HG03354 (cell line): ENCODE measurements around the gene ALG14.

Experiments used
- ATAC-seq: cut with Tn5 transposase; IDR thresholded peaks from one replicate; pipeline ENCODE4 v1.9.1; 2021; ENCODE audit warnings: mild to moderate bottlenecking; ENCODE audit not compliant: unreplicated experiment, poor library complexity, severe bottlenecking

The ALG14 gene

DNA sequence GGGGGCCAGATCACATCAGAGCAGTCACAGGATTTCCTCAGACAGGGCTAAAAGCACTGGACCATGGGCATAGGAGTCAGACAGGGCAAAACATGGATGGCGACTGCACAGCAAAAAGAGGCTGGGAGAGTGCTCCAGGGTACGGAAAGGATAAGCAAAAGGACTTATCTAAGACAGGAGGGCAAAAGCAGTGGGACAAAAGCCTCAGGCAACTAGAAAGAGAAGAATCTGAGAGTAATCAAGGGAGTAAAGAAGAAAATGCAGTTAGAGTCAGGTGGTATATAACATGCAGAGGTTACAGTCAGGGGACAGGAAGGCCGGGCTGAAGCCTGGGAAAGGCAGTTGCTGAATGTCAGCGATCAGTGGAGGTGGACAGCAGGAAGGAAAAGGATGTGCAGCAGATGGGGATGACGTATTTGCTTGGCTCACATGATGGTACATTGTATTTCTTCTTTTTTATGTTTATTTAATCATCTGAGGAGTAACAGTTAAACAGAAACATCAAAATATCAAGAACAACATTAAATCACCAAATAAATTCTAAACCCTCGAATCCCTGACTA is 82.8 kb downstream of the ALG14 start:
- no peak for ATAC-seq

DNA sequence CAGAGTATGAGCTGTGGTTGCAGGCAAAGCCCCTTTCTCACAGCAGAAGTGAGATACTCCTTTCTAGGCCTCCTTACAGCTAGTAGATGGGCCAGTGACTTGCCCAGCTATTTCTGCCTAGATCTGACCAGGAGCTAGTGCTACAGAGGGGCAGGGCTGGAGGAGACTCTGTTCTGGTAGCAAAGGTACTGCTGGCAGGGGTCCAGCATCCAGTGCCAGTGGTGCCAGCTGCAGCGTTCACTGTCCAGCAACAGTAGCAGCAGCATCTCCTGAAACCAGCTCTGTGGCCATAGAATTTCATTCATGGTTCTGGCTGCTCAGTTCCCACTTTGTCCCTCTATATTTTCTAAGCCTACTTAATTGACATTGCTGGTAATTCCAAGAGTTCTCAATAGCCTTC is 83.4 kb downstream of the ALG14 start:
- ATAC-seq: no peak

DNA sequence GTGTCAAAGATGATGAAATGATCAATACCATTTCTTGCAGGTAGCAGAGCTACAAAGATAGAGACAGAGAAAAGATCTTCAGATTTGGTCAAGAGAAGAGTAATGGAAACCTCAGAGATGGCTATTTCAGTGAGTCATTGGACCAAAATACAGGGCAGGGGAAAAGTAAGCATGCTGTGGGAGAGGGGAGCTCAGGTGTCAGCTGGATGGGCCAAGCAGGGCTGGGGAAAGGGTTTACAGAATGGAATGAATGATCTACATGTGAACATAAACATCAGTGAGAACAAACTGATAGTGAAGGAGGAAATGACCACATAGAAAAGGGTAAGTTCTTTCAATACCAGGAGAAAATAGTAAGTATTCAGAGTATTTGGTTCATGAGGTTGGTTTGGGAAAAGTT is 84.4 kb downstream of the ALG14 start:
- ATAC-seq: no peak

DNA sequence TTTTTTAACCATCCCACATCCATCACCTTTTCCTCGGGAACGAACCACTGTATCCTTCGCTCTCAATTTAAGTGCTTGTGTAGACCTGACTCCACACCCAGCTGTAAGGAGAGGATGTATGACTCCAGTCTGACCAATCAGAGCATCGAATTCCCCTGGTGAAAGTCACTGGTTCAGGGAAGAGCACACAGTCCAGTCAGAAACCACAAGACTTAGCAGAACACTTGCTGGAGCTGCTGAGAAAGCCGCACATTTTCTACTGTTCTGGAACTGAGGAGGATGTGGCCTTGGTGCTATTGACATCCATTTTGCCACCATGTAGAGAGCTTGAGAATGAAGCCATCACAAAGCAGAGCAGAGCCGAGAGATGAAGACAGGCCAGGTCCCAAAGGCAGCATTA is 86.0 kb downstream of the ALG14 start:
- no peak for ATAC-seq

DNA sequence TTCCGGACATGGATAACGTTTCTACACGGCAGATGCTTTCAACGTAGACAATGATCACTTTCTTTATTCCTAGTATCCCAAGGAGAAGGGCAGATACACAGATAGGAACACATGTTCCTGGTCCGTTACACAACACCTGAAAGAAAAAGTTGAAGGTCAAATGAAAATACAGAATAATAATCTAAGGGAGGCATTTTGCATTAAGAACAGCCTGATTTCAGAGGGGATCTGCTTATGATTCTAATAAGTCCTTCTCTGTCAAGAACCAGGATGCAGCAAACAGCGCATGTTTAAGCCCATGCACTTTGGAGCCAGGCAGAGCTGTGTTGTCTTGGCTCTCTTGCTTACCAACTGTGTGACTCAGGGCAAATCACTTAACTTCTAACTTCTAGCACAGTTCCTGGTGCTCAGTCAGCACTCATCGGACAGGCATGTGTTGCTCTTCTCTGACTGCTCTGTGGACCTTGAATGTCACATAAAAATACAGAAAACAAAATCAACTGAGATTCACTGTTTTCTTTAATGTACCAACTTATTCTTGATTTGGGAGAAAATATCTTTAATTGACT is 89.5 kb downstream of the ALG14 start:
- ATAC-seq: no peak

DNA sequence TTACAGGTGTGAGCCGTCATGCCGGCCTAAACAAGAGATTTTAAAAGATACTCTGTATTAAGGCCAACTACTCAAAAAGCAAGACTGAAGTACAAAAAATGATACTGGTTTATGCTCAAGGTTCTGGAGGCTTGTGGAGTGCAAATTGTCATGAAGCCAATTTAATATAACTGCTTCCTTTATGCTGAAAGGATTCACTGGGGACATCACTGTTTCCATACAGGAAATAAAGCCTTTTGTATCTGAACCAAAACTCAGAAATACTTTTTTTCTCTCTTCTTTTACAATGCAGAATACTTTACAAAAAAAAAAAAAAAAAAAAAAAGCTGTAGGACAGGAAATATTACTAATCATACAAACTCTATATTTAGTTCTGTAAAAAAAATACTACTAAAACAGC is 90.4 kb downstream of the ALG14 start:
- no peak for ATAC-seq

DNA sequence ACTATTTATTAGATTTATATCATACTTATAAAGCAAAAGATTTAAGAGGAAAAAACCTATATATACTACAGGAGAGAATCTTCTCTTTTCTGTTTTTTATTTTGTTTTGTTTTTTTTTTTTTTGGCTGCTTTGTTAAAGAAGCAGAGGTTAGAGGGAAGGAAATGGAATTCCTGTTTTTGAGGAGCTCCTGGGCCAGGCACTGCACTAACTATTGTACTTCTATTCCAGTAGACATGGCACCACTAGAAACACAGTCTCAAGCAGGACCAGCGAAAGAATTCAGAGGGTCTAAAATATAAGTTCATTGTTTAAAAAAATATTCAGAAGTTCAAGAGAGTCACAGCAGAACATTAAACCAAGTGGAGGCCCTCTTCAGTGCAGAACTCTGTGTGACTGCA is 91.2 kb downstream of the ALG14 start:
- ATAC-seq: no peak

DNA sequence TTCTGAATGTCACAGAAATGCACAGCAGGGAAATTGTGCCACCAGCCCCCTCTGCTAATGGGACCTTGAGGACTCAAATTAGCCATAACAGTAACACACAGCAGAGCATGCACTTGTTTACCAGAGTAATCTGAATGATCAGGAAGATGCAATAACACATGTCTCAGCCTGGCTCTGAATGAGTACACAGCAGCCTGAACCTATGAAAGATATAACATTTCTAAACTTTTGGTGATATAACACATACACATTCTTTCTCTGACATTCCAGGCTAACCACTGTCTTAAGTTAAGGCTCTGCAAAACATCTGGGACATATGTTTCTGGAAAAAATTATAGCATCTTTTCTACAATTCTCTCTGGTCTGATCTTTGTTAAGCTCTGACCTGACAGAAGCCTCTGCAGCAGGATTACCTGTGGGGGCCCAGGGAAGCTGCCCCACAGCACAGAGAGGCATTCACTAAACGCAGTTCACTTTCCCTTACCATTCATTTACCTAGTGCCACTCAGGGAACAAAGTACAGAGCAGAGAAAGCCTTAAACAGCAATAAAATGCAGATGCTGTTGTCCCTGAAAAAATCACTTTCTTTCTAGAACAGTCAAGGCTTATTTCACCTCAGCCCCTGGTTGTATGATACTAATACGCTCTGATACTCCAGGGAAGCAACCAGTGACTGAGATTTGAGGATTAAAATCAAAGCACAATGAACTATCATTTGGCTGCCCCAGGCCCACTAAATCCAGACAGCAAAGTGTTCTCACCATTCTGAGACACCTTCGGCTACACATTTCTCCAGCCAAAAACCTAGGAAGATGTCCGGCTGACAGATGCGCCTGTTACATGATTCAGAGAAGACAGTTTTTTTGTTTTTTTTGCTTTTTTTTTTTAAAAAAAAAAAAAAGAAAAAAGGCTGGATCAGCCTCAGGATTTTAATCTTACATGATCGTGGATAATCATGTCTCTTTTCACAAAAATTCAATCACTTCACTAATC is 91.9 kb downstream of the ALG14 start:
- ATAC-seq: no peak

DNA sequence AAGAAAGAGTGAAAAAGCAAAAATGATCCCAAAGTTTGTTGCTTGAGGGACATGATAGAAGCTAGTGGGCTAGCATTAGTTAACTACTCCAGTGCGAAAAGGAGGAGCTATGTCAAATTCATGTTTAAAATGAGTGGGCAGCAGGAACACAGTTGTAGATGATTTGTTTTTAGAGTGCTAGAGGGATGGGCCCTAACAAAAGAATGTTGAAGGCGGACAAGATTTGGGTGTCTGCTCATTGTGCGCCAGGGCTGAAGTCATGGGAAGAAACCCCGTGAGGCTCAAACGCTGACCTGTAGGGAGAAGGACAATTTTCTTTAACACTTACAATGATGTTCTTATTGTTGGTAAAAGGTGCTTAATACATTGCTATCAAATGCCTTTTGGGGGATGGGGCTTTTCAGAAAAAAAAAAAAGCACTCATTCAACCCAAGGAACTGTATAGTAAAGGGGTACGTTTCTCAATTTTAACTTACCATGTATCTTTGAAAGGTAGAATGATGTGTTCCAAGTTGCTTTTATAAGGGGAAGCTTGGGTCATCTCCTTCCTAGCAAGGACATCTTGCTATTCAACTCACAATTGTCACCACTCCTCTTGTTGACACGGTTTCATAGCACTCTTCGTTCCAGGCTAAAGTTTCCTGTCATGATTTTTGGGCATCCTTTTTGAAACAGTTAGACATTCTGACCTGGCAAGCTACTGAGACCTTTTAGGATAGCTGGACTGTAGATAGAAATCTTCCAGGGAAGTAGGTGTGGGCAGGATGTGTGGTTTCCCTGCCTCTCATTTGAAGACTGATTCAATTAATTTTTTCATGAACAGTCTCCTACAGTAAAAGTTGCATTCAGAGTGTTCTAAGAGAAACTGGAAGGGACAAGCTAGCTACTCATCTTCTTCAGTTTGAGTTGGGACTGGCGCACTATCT is 92.8 kb downstream of the ALG14 start:
- ATAC-seq: no peak

DNA sequence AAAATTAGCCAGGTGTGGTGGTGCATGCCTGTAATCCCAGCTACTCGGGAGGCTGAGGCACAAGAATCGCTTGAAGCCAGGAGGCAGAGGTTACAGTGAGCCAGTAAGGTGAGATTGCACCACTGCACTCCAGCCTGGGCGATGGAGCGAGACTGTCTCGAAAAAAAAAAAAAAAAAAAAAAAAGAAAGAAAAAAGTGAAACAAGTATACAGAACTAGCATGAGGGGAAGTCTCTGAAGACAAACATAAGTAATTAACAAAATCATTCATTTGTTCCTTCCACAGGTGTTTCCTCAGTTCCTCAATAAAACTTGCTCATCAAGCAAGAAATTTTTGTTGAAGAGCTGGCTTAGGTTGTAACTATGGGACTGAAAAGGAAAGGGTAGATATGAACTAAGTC is 93.6 kb downstream of the ALG14 start:
- ATAC-seq: no peak

DNA sequence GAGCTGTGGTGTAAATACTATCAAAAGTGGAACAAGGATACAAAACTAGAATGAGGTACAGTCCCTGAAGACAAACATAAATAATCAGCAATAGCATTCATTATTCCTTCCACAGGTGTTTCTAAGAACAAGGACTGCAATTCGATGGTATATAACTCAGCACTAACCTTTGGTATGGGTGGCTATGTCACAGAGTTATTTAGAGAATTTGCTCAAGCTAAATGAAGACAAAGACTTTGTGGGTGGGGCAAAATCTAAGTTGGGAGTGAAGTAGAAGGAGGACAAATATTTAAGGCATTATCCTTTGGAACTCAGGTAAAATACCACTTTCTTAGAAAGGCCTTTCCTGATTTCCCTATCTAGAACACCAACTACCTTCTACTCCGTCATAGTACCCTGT is 94.3 kb downstream of the ALG14 start:
- ATAC-seq: no peak

DNA sequence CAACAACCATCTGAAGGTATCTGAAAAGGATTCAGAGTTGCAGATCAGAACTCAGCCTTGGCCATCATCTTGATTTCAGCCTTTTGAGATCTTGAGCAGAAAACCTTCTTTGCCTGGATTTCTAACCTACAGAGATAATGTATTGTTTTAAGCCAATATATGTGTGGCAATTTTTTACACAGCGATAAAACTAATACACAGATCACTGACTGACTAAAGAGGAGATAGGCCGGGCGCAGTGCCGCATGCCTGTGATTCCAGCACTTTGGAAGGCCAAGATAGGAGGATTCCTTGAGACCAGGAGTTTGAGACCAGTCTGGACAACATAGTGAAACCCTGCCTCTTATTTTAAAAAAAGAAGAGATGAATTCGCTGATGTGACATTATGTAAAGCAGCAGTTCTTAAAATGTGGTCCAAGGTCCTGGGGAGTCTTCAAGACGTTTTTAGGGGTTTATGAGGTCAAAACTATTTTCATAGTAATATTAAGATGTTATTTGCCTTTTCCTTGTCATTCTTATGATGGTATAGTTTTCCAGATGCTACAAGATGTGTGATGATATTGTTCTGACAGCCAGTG is 95.7 kb downstream of the ALG14 start:
- no peak for ATAC-seq

DNA sequence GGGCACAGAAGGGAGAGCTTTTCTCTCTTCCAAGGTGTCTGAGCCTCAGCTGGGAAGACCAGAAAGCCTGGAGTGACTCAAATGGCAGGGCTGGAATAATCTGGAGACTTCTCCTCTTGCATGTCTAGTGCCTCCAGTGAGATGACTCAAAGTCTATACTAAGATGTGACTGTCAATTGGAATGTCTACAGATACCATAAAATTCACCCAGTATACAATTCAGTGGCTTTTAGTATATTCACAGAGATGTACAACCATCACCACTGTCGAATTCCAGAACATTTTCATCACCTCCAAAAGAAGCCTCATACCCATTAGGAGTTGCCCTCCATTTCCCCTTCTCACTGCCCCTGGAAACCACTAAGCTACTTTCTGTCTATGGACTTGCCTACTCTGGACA is 97.9 kb downstream of the ALG14 start:
- ATAC-seq: no peak

DNA sequence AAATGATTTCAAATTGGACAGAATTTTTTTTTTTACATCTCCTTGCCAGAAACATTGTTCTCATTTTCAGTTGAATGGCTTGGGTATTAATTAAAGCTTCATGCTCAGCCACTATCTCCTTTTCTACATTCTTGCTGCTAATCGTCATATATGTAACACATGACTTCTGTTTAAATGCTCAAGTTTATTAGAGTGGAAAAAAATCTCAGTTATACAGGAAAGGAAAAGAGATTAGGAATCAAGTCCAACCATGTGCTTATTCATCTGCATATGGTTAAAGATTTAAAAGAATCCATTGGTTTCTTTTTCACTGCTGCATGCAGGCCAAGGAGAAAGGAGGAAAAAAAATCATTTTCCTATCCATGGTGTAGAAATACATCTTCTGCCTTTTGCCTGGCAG is 98.5 kb downstream of the ALG14 start:
- ATAC-seq: no peak

DNA sequence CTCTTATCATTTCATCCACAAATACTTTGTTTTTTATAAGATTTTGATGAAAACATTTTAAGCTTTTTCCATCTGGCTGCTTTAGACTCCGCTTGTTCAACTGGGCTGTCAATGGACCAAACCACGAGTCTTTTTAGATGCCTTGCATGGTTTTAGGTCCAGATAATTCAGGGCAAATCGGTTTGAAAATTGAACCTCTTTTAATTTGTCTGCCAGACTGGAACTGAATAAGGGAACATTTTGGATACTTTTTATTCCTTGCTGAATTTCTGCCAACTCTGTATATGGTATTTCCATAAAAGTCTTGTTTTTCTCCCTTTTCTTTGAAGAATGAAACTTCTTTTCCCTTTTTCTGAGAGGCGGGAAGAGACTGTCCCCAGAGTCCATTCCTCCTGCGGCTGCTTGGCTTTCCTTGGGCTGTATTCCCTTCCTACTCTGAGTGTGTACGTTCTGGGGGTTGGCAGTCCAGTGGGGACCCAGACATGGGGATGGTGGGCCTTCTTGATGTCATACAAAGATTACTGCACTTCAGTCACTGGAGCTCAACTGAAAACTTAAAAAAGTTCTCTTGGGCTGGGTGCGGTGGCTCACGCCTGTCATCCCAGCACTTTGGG is 99.3 kb downstream of the ALG14 start:
- no peak for ATAC-seq

DNA sequence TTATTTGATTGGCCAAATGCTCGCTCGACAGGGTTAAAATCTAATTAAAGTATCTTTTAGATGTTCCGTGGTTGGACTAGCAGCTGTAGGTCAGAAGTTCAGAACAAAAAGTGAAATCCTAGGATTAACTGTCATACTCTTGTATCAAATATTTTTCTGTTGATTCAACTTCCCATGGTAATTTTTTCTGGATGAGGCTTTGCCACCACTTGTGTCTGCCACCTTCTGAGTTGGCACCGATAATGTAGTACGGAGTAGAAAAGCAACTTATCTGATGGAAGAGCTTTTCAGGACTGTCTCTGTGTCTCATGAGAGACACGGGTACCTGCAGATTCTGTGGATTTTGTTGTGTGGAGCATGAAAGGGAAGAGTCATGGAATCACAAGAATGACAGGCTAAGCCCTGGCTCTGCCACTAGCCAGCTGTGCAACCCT is 101.2 kb downstream of the ALG14 start:
- no peak for ATAC-seq

DNA sequence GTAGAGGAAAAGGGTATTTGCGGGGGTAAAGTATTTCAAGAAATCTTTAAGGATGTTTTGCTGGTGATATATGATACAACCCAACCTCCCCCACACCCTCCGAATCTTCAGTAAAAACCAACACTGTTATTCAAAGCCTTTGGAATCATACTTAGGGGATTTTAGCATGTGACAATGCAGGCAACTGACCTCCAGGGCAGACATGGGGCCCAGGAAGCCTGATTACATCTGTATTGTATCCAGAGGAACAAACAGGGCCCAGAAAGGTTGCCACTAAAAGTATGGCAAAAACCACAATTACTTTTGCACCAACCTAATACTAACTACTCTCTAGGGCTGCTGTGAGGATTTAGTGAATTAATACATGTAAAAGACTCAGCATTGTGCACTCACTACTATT is 102.0 kb downstream of the ALG14 start:
- ATAC-seq: no peak

DNA sequence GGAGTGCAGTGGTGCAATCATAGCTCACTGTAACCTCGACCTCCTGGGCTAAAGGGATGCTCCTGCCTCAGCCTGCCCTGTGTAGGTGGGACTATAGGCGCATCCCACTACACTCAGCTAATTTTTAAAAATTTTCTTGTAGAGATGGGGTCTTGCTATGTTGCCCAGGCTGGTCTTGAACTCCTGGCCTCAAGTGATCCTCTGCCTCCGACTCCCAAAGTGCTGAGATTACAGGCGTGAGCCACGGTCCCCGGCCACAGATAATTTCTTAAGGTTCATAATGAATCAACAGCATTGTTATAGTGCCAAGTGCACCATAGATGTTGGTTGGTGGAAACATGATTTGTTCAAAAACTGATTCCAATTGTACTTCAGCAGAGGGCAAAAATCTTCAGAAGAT is 103.6 kb downstream of the ALG14 start:
- ATAC-seq: no peak

DNA sequence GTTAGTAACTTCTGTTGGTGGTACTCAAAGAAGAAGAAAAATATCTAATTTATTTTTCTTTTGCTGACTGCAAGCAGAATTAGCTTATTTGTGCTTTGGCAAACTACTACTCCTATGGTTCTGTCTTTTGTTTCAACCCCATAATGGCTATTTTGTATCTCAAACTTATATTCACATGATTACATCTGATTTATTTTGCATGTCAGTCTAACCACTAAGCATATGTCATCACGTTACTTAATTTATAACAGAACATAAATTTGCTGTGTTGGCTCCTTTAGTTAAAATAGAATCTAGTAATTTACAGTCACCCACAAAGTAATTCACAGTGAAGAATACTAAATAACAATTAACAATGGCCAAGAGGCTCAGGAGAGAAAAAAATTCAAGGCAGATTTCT is 106.7 kb downstream of the ALG14 start:
- ATAC-seq: no peak
